Measurements from ENCODE around the gene LSR.

Gene LSR

GRCh38 chr19:35248310-35249145 is at the start of gene LSR:
TSS of gene LSR (plus strand) at chr19:35249002. CDS start at chr19:35249023, 21 bp downstream.
- Mint-ChIP-seq H3K9me3 (no peaks in the 10 kb centered on the region), H3K27me3 (no peaks in the 10 kb centered on the region), H3K27ac (peak within 1 kb of the TSS; percentile 88), H3K36me3 (no peaks in the 10 kb centered on the region), H3K4me3 (peak within 1 kb of the TSS; percentile 87), H3K4me1 (peaks cover 39% of the 10 kb centered on the region)

- Mint-ChIP-seq H3K9me3 (no peaks in the 10 kb centered on the region), H3K27ac (no peak overlapping the region), H3K27me3 (no peaks in the 10 kb centered on the region), H3K36me3 (no peaks in the 10 kb centered on the region), H3K4me1 (peaks cover 56% of the 10 kb centered on the region), H3K4me3 (no peak overlapping the region)
These were observed 49.3 kb upstream of the LSR start for GRCh38 chr19:35199481-35199880.

GRCh38 chr19:35202722-35203688 is 45.8 kb upstream of the LSR start:
- Mint-ChIP-seq H3K4me1 (peaks cover 77% of the 10 kb centered on the region), H3K36me3 (no peaks in the 10 kb centered on the region), H3K27ac (peak overlapping the region; percentile 97), H3K4me3 (peak overlapping the region; percentile 49), H3K9me3 (peaks cover 7% of the 10 kb centered on the region), H3K27me3 (no peaks in the 10 kb centered on the region)

GRCh38 chr19:35204799-35205732 is 43.7 kb upstream of the LSR start:
- H3K27me3 Mint-ChIP-seq: no peaks in the 10 kb centered on the region
- H3K9me3 Mint-ChIP-seq: peaks cover 7% of the 10 kb centered on the region
- peak overlapping the region; percentile 41 for H3K4me3 Mint-ChIP-seq
- peak overlapping the region; percentile 95 for H3K27ac Mint-ChIP-seq
- H3K4me1 Mint-ChIP-seq: peaks cover 84% of the 10 kb centered on the region
- H3K36me3 Mint-ChIP-seq: no peaks in the 10 kb centered on the region

GRCh38 chr19:35205733-35206323 is 43.0 kb upstream of the LSR start:
- Mint-ChIP-seq H3K9me3 (peaks cover 7% of the 10 kb centered on the region), H3K27ac (peak overlapping the region; percentile 95), H3K27me3 (no peaks in the 10 kb centered on the region), H3K4me3 (peak overlapping the region; percentile 11), H3K4me1 (peaks cover 87% of the 10 kb centered on the region), H3K36me3 (no peaks in the 10 kb centered on the region)

- Mint-ChIP-seq H3K27me3 (no peaks in the 10 kb centered on the region), H3K4me1 (peaks cover 84% of the 10 kb centered on the region), H3K9me3 (peaks cover 7% of the 10 kb centered on the region), H3K36me3 (no peaks in the 10 kb centered on the region), H3K27ac (peak overlapping the region; percentile 95), H3K4me3 (peak overlapping the region; percentile 11)
These were observed 42.4 kb upstream of the LSR start for GRCh38 chr19:35206379-35206778.

- Mint-ChIP-seq H3K9me3 (peaks cover 7% of the 10 kb centered on the region), H3K4me1 (peaks cover 84% of the 10 kb centered on the region), H3K27me3 (no peaks in the 10 kb centered on the region), H3K36me3 (no peaks in the 10 kb centered on the region), H3K27ac (peak overlapping the region; percentile 95), H3K4me3 (peak overlapping the region; percentile 24)
These were observed 41.9 kb upstream of the LSR start for GRCh38 chr19:35206855-35207254.

- Mint-ChIP-seq H3K27me3 (no peaks in the 10 kb centered on the region), H3K36me3 (no peaks in the 10 kb centered on the region), H3K4me1 (peaks cover 84% of the 10 kb centered on the region), H3K27ac (peak overlapping the region; percentile 88), H3K9me3 (peaks cover 7% of the 10 kb centered on the region), H3K4me3 (no peak overlapping the region)
These were observed 41.4 kb upstream of the LSR start for GRCh38 chr19:35207391-35207871.

- Mint-ChIP-seq H3K4me3 (peak overlapping the region; percentile 36), H3K27ac (peak overlapping the region; percentile 88), H3K27me3 (no peaks in the 10 kb centered on the region), H3K36me3 (no peaks in the 10 kb centered on the region), H3K4me1 (peaks cover 83% of the 10 kb centered on the region), H3K9me3 (peaks cover 7% of the 10 kb centered on the region)
These were observed 40.7 kb upstream of the LSR start for GRCh38 chr19:35208121-35208520.

- Mint-ChIP-seq H3K9me3 (peaks cover 7% of the 10 kb centered on the region), H3K27me3 (no peaks in the 10 kb centered on the region), H3K4me1 (peaks cover 84% of the 10 kb centered on the region), H3K4me3 (no peak overlapping the region), H3K27ac (peak overlapping the region; percentile 51), H3K36me3 (no peaks in the 10 kb centered on the region)
These were observed 39.2 kb upstream of the LSR start for GRCh38 chr19:35209646-35210045.

GRCh38 chr19:35211545-35212230 is 37.1 kb upstream of the LSR start:
- Mint-ChIP-seq H3K36me3 (no peaks in the 10 kb centered on the region), H3K9me3 (no peaks in the 10 kb centered on the region), H3K27me3 (no peaks in the 10 kb centered on the region), H3K4me1 (peaks cover 84% of the 10 kb centered on the region), H3K4me3 (peak overlapping the region; percentile 84), H3K27ac (peak overlapping the region; percentile 99)

- H3K4me3 Mint-ChIP-seq: peak overlapping the region; percentile 84
- H3K4me1 Mint-ChIP-seq: peaks cover 82% of the 10 kb centered on the region
- H3K9me3 Mint-ChIP-seq: no peaks in the 10 kb centered on the region
- peak overlapping the region; percentile 99 for H3K27ac Mint-ChIP-seq
- no peaks in the 10 kb centered on the region for H3K27me3 Mint-ChIP-seq
- H3K36me3 Mint-ChIP-seq: no peaks in the 10 kb centered on the region
These were observed 36.6 kb upstream of the LSR start for GRCh38 chr19:35212241-35212640.

- Mint-ChIP-seq H3K36me3 (no peaks in the 10 kb centered on the region), H3K27ac (peak overlapping the region; percentile 99), H3K9me3 (no peaks in the 10 kb centered on the region), H3K4me1 (peaks cover 71% of the 10 kb centered on the region), H3K27me3 (no peaks in the 10 kb centered on the region), H3K4me3 (peak overlapping the region; percentile 70)
These were observed 34.9 kb upstream of the LSR start for GRCh38 chr19:35213663-35214632.

Data from activated naive CD4-positive, alpha-beta T cell treated with anti-CD3 and anti-CD28 coated beads, Interleukin-2, amount 50 U/mL, for 24 hours (primary cell).